ENCODE data around the gene INPP5A.

- TF ChIP-seq CTCF (IDR thresholded peaks at IDR 0.05), result no peak
- no peak for TF ChIP-seq EZH2 (IDR thresholded peaks at IDR 0.05; ENCODE audit: borderline replicate concordance, insufficient read depth, low read depth, low read length, poor library complexity, severe bottlenecking)
Measured at GRCh38 chr10:132492323-132493025, 45.1 kb upstream of the INPP5A start.
